ENCODE measurements around the gene TMEM42. TPM values are rescaled to one million over a fixed set of nuclear protein-coding genes. Genes with fewer than 3 reads are reported as not detected.

Gene TMEM42
- total and polyA plus RNA-seq, 9 of the 15 experiments (the other 6 are each of a cell fraction or from before 2014, with no cell fraction given) = 0.53 to 1.6 (median 0.98) TPM

DNA sequence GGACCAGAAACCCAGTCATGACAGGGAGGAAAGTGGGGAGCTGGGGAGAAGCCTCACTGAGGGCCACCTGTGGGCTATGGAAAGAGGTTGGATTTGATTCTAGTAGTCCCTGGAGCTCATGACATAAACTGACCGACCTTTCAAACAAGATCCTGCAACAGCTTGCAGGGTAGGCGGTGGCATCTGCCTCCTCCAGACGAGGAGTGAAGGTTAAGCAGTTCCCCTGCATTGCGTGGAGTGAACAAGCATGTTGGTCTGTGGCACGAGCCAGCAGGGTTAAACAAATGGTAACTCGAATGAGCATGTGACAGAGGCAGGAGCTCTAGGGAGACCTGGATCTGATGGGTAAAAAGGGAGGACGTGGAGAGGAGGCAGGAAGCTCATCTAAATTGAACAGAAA is 25.4 kb downstream of the TMEM42 start:
- CTCF ChIA-PET (ENCODE audit: low intra/inter-chr PET ratio) = no interaction called here

More for the DNA sequence above, 25.4 kb downstream of the TMEM42 start:
- ATAC-seq = no peak; the same call in 2 of the 3 replicates
- Histone ChIP-seq H4K20me1 (replicated peaks; ENCODE audit: control insufficient read depth, insufficient read depth, low read length) (peaks cover 5% of the 10 kb centered on the region; the same call in 1 of the 2 replicates), H3K36me3 (ENCODE audit: control insufficient read depth, insufficient read depth, low read length) (no peaks in the 10 kb centered on the region), H2AFZ (ENCODE audit: low read depth, low read length) (0 out of 2 replicates have a peak overlapping the region, but pooled peaks have one; percentile 13), H3K9ac (ENCODE audit: insufficient read depth in 1 of 2, low read depth in 2 of 2, low read length in 2 of 2) (no peak overlapping the region; a peak in 1 of 4 replicates), H3K79me2 (ENCODE audit: control insufficient read depth, insufficient read depth, low read length) (no peaks in the 10 kb centered on the region), H3K27ac (ENCODE audit: extremely low read depth, low read depth, low read length) (no peak overlapping the region), H3K4me1 (replicated peaks in 1 of 2; ENCODE audit: control insufficient read depth in 2 of 2, insufficient read depth in 2 of 2, low read length in 2 of 2) (no peaks in the 10 kb centered on the region), H3K27me3 (ENCODE audit: control insufficient read depth in 2 of 2, insufficient read depth in 2 of 2, low read length in 2 of 2) (peaks cover 32 to 58% of the 10 kb centered on the region in 2 experiments), H3K4me2 (ENCODE audit: insufficient read depth, low read length) (no peak overlapping the region), H3K9me3 (replicated peaks; ENCODE audit: control insufficient read depth, insufficient read depth, low read depth, low read length) (no peaks in the 10 kb centered on the region), H3K4me3 (no peak overlapping the region), H3K9me1 (ENCODE audit: control insufficient read depth, insufficient read depth, low read length) (no peaks in the 10 kb centered on the region)
- BruUV-seq (replicated peaks) = no TSS peak
- in situ Hi-C loops (cut with MboI) = no loop called here
- intact Hi-C loops (cut with micrococcal nuclease) = no loop called here
- under 1% methylated on average over 7 of the region's 7 CpGs for WGBS (ENCODE audit: insufficient coverage, low coverage, missing lambda C conversion rate)
- TF ChIP-seq TSC22D4 (tag; IDR thresholded peaks at IDR 0.05) = no peak
- TF ChIP-seq FOS (IDR thresholded peaks at IDR 0.05; ENCODE audit: extremely low read depth, insufficient read length) = no peak
- TF ChIP-seq, protein P1, sequence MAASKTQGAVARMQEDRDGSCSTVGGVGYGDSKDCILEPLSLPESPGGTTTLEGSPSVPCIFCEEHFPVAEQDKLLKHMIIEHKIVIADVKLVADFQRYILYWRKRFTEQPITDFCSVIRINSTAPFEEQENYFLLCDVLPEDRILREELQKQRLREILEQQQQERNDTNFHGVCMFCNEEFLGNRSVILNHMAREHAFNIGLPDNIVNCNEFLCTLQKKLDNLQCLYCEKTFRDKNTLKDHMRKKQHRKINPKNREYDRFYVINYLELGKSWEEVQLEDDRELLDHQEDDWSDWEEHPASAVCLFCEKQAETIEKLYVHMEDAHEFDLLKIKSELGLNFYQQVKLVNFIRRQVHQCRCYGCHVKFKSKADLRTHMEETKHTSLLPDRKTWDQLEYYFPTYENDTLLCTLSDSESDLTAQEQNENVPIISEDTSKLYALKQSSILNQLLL (CRISPR knock-in tag; IDR thresholded peaks at IDR 0.05; ENCODE audit: borderline replicate concordance) = no peak
- TF ChIP-seq POLR2G (IDR thresholded peaks at IDR 0.05; ENCODE audit: low read depth, low read length) = no peak
- no peak for TF ChIP-seq RBM14 (IDR thresholded peaks at IDR 0.05; ENCODE audit: borderline replicate concordance, insufficient read depth, low read depth, low read length)
- no peak for TF ChIP-seq TCFL5 (CRISPR knock-in tag; conservative IDR thresholded peaks at IDR 0.05)
- TF ChIP-seq, protein P2, sequence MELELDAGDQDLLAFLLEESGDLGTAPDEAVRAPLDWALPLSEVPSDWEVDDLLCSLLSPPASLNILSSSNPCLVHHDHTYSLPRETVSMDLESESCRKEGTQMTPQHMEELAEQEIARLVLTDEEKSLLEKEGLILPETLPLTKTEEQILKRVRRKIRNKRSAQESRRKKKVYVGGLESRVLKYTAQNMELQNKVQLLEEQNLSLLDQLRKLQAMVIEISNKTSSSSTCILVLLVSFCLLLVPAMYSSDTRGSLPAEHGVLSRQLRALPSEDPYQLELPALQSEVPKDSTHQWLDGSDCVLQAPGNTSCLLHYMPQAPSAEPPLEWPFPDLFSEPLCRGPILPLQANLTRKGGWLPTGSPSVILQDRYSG (tag; conservative IDR thresholded peaks at IDR 0.05; ENCODE audit: low read depth) = no peak
- TF ChIP-seq, protein P3, sequence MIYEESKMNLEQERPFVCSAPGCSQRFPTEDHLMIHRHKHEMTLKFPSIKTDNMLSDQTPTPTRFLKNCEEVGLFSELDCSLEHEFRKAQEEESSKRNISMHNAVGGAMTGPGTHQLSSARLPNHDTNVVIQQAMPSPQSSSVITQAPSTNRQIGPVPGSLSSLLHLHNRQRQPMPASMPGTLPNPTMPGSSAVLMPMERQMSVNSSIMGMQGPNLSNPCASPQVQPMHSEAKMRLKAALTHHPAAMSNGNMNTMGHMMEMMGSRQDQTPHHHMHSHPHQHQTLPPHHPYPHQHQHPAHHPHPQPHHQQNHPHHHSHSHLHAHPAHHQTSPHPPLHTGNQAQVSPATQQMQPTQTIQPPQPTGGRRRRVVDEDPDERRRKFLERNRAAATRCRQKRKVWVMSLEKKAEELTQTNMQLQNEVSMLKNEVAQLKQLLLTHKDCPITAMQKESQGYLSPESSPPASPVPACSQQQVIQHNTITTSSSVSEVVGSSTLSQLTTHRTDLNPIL (CRISPR knock-in tag; IDR thresholded peaks at IDR 0.05) = no peak
- TF ChIP-seq NR2F6 (CRISPR knock-in tag; IDR thresholded peaks at IDR 0.05) = no peak
- TF ChIP-seq YY1 (IDR thresholded peaks at IDR 0.05; ENCODE audit: borderline replicate concordance in 1 of 3, control insufficient read depth in 1 of 3, extremely low read depth in 1 of 3, insufficient read depth in 3 of 3, insufficient read length in 1 of 3, insufficient replicate concordance in 2 of 3, low read depth in 1 of 3, low read length in 2 of 3) = no peak
- no peak for TF ChIP-seq ZNF212 (CRISPR knock-in tag; IDR thresholded peaks at IDR 0.05)
- TF ChIP-seq ZFX (CRISPR knock-in tag; IDR thresholded peaks at IDR 0.05) = no peak
- TF ChIP-seq, protein P4, sequence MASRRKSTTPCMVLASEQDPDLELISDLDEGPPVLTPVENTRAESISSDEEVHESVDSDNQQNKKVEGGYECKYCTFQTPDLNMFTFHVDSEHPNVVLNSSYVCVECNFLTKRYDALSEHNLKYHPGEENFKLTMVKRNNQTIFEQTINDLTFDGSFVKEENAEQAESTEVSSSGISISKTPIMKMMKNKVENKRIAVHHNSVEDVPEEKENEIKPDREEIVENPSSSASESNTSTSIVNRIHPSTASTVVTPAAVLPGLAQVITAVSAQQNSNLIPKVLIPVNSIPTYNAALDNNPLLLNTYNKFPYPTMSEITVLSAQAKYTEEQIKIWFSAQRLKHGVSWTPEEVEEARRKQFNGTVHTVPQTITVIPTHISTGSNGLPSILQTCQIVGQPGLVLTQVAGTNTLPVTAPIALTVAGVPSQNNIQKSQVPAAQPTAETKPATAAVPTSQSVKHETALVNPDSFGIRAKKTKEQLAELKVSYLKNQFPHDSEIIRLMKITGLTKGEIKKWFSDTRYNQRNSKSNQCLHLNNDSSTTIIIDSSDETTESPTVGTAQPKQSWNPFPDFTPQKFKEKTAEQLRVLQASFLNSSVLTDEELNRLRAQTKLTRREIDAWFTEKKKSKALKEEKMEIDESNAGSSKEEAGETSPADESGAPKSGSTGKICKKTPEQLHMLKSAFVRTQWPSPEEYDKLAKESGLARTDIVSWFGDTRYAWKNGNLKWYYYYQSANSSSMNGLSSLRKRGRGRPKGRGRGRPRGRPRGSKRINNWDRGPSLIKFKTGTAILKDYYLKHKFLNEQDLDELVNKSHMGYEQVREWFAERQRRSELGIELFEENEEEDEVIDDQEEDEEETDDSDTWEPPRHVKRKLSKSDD (conservative IDR thresholded peaks at IDR 0.05; ENCODE audit: low read length) = no peak
- TF ChIP-seq SNIP1 (IDR thresholded peaks at IDR 0.05; ENCODE audit: low read depth) = no peak
- no peak for FAIRE-seq
- DNase-seq (ENCODE audit: extremely low read depth in 1 of 4, low spot score in 3 of 4) = no peak
- POLR2A ChIA-PET = interaction anchor here (1.0 kb wide), 2 partner anchors 9 to 17 kb away, joined by 4 to 5 read pairs; no protein-coding TSS in a partner anchor
